ENCODE results near the gene CNTNAP2.

DNA sequence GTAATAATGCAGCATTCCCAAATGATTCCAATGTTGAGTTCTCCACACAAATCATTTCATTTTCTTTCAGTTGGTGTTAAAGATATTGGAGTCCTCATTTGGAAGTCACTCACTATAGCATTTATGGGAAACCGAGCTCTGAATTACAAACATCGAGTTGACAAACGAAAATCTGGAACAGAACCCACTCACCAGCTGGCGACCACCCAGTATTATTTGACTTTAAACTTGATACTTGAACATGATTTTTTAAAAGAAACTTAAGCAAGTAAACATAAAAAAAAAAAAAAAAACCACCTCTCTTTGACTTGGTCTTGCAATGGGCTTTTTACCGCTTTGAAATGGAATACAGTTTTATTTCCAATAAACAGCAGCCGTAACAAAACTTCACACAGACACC, 1897.4 kb downstream of the CNTNAP2 start:
- TF ChIP-seq, protein P1, sequence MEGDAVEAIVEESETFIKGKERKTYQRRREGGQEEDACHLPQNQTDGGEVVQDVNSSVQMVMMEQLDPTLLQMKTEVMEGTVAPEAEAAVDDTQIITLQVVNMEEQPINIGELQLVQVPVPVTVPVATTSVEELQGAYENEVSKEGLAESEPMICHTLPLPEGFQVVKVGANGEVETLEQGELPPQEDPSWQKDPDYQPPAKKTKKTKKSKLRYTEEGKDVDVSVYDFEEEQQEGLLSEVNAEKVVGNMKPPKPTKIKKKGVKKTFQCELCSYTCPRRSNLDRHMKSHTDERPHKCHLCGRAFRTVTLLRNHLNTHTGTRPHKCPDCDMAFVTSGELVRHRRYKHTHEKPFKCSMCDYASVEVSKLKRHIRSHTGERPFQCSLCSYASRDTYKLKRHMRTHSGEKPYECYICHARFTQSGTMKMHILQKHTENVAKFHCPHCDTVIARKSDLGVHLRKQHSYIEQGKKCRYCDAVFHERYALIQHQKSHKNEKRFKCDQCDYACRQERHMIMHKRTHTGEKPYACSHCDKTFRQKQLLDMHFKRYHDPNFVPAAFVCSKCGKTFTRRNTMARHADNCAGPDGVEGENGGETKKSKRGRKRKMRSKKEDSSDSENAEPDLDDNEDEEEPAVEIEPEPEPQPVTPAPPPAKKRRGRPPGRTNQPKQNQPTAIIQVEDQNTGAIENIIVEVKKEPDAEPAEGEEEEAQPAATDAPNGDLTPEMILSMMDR (IDR thresholded peaks at IDR 0.05) = no peak
- TF ChIP-seq POLR2A (IDR thresholded peaks at IDR 0.05) = no peak

Measured in heart left ventricle (tissue), 13 donors.